Activated CD4-positive, alpha-beta T cell treated with anti-CD3 and anti-CD28 coated beads, Interleukin-2, amount 50 U/mL, for 24 hours (primary cell): ENCODE data around the gene DIS3.
"Not testable (repeated sequence)": the region's sequence is repeated elsewhere in the genome, so short reads cannot be mapped to it uniquely, and the experiment has no call there.

Experiments
- DNase-seq, 2 donors: peaks; one replicate each; pipeline ENCODE4 v3.0.0-alpha.2; 2020; ENCODE audit warnings: low read depth in 1 of 2, low spot score in 1 of 2

The DIS3 gene, protein sequence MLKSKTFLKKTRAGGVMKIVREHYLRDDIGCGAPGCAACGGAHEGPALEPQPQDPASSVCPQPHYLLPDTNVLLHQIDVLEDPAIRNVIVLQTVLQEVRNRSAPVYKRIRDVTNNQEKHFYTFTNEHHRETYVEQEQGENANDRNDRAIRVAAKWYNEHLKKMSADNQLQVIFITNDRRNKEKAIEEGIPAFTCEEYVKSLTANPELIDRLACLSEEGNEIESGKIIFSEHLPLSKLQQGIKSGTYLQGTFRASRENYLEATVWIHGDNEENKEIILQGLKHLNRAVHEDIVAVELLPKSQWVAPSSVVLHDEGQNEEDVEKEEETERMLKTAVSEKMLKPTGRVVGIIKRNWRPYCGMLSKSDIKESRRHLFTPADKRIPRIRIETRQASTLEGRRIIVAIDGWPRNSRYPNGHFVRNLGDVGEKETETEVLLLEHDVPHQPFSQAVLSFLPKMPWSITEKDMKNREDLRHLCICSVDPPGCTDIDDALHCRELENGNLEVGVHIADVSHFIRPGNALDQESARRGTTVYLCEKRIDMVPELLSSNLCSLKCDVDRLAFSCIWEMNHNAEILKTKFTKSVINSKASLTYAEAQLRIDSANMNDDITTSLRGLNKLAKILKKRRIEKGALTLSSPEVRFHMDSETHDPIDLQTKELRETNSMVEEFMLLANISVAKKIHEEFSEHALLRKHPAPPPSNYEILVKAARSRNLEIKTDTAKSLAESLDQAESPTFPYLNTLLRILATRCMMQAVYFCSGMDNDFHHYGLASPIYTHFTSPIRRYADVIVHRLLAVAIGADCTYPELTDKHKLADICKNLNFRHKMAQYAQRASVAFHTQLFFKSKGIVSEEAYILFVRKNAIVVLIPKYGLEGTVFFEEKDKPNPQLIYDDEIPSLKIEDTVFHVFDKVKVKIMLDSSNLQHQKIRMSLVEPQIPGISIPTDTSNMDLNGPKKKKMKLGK

DNA sequence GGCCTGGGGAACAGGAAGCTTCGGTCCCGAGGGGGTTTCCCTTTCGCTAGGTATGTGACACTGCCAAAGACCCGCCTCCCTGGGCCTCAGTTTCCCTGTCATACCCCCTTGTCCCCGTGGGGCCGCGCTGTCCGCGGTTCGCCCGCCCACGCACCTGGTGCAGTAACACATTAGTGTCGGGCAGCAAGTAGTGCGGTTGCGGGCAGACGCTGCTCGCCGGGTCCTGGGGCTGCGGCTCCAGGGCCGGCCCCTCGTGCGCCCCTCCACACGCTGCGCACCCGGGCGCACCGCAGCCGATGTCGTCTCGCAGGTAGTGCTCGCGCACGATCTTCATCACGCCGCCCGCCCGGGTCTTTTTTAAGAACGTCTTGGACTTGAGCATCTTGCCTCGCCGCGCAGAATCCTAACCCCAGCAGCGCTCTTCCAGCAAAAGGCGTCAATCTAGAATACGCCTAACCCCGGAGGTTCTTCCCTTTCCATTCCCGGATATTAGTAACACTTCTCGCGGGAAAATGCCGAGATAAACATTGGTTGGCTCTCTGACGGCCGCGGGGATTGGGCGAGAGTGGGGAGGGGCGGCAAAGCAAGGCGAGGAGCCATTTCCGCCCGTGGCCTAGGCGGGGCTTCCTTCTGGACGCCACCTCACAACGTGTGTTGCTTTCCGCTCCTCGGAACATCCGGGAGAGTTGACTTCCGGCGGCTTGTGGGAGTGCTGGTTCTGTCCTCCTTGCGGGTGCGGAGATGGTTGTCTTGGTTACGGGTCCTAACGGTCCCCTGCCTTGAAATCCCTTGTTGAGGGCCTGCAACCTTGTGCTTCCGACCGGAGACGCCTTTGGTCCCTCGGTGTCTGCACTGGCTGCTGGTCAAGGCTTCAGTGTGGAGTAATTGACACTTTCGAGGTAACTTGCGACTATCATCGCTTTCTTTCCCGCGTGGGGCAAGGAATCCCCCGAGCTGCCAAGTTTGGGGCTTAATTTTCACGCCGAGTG is at the start of gene DIS3, which contains the start of gene PIBF1:
DIS3 (minus strand) TSS at position 450 of the 989 bp plus-strand sequence; CDS start at position 382, 68 bp downstream.
PIBF1 (plus strand) TSS at position 683 of the 989 bp plus-strand sequence. CDS start 1,337 bp downstream, outside the sequence.
- peak; percentile 89 to 97 for DNase-seq

DNA sequence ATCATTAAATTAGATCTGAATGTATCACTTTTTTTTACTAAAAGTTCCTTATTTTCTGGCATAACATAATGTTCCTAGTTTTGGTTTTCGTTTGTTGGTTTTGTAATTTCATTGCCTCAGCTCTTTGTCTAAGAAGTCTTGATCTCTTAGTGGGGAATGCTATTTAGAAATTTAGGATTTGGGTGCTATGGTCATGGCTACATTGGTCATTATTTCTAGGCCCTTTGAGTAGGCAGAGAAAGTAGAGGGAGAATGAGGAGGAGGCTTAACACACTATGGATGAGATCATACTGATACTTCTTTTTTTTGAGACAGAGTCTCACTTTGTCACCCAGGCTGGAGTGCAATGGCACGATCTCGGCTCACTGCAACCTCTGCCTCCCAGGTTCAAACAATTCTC is 42.0 kb upstream of the DIS3 start:
- DNase-seq: no peak

DNA sequence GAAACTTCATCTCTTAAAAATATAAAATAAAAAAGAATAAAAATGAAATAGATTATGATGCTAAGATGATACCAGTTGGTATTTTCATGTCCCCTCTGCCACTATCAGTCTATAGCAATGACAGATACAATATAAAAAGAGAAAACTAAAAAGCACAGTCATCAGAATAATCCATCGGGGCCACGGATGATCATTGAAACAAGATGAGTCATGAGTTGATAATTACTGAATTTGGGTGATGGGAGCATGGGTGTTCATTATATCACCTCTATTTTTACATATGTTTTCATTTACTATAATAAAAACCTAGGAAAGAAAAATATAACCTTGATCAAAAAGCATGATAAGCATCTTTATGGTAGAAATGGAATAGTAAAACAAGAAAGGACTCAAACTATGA is 41.4 kb upstream of the DIS3 start:
- no peak for DNase-seq

DNA sequence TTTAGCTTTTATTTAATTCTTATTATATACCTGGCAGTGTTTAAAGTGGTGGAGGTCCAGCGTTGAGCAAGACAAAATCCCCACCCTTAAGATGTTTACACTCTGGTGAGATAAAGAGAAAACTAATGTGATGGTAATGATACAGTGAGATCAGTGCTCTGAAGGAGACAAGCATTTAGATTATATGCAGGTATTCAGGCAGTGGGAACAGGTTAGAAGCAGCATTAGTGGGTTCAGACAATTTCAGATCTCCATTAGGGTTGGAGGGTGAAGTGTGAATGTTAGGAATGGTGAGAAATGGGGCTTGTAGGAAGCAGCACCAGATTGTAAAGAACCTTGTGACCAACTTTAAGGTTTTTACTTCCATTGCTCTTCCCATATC is 39.2 kb upstream of the DIS3 start:
- no peak for DNase-seq

DNA sequence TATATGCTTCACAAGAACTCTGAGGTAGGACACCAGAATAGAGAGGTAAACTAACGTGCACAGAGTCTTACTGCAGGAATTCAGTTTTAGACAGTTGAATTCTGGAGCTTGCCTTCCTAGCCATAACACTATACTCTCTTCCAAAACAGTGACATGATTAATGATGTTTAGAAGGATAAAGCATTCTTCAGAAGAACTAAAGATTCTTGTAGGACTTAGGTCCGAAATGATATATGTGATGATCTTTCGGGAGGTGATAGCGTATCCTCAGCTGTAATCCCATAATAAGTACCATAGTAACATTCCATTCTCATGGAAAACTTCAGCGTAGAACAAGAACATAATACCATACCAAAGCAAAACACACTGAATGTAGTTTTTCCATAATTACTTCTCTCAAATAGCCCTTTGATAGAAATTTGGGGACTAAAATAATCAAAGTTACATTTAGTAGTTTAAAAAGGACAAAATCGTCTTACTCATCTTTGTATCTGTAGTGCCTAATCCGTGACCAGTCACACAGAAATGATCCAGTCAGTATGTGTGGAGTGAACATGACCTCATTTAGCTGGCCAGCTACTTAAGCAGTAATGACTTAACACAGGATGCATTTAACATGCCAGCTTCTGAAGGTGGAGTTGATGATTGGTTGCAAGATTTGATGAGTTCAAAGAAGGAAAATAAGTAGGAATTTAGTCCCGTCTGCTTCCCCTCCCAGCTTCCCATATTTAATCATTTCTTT is 38.6 kb upstream of the DIS3 start:
- DNase-seq: no peak

DNA sequence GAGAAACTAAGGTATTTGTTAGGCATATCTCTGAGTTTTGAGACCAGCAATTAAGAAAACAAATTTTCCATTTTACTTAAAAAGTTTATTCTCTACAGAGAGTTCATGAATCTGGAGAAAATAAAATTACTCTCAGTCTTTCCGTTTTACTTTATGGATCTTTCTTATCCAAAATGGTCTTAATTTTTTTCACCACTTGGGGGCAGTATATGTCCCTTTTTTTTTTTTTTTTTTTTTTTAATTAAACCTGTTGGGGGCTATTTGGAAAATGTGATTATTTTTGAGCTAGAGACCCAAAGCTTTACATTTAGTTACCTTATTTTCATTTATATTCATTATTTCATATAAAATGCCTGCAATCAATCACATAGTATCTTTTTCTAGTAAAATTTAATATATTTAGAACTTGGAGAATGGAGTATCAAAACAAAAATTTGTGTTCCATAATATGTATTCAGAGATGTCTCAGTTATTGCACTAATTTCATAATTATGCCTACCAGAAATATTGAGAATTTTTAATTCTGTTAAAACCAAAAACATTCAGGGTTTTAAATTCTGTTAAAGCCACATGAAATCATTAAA is 27.3 kb upstream of the DIS3 start:
- DNase-seq: no peak

DNA sequence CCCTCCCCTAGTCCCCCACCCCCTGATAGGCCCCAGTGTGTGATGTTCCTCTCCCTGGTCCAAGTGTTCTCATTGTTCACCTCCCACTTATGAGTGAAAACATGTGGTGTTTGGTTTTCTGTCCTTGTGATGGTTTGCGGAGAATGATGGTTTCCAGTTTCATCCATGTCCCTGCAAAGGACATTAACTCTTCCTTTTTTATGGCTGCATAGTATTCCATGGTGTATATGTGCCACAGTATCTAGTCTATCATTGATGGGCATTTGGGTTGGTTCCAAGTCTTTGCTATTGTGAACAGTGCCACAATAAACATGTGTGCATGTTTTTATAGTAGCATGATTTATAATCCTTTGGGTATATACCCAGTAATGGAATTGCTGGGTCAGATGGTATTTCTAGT is 24.8 kb upstream of the DIS3 start:
- DNase-seq: not testable (repeated sequence)

DNA sequence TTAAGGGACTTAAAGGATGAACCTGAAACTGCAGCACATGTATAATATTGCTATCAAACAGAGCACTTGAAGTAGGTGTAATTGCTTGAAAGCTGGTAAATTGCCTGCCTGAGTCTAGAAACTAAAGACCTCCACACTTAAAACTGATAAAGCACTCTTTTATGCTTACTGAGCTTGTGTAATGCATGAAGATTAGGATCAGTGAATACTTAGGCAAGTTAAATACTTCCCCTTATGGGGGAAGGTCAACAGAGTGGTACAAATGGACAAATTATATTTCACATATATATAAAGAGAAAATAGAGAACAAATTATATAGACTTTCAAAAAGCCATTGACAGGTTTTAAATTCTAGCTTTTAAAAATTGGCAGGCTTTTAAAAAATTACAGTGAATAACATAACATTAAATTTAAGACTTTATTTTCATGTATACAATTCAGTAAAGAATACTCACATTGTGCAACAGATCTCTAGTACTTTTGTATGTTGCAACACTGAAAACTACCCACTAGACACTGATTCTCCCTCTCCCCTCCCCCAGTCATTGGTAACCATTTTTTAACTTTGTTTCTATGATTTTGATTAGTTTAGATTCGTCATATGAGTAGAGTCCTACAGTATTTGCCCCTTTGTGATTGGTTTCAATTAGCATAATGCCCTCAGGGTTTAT is 24.1 kb upstream of the DIS3 start:
- DNase-seq: no peak

DNA sequence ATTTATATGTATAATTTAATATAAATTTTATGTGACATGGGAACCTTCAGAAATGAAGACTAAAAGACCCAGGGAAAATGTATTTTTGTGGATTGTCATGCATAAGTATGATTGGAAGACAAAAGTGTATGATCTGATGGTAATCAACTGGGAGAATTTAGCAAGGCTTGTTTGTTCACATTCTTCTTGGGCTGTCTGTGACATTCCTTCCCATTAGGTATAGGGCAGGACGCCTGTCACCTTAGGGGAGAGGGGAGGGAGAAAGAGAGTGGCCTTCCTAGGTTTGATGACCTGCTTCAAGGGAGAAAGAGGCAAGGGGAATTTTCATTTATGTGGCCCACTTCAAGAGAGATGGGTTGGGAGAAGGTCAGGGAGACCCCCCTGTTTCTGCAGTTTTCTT is 22.6 kb upstream of the DIS3 start:
- DNase-seq: no peak

DNA sequence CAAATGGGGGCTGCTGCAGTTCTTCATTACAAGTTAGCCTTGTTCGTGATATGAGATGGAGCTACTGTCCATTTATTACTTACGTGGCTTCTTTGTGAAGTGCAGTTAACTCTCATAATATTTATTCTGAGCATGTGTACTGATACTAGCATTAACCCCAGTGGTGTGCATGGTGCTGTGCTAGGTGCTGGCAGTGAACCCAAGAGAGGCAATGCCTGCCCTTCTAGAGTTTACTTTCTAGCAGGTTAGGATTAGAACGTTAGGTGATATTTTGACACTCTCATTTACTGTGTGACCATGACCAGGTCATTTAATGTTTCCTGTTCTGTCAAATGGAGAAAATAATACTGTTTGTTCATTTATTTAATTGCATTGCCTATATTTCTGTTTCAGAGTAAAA is 17.1 kb upstream of the DIS3 start:
- no peak for DNase-seq

DNA sequence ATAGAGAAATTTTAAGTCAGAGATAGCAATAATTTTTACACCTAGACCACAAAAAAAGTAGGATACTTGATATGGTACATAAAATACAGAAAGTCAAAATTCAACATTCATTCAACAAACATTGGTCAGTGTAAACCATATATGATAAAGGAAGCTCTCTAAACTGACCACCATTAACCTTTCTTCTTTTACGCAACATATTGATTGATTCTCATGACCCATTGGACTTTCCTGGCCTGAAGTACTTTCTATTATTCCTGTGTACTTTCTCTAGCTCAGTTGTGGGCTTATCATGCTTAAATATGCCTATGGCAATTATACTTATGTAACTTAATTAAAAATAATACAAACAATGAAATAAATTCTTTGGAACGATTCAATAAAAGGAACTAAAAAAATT is 10.9 kb upstream of the DIS3 start:
- DNase-seq: no peak

DNA sequence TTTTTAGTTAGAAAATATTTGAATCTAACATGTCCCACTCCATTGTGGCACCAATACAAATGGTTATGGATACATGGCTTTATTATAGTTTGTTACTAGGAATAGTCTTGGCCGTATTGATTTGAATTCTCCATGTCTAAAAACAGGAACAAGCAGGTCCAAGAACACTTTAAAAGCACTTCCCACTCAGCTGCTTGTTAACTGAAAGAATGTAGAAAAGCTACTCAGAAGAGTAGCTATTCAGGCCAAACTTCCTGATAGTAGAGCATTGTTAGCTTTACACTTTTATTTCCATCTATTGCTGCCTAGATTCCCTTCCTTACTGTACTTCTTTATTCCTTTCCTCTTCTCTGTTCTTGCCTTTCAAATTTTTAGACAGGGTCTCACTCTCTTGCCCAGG is 7.1 kb upstream of the DIS3 start:
- DNase-seq: no peak

DNA sequence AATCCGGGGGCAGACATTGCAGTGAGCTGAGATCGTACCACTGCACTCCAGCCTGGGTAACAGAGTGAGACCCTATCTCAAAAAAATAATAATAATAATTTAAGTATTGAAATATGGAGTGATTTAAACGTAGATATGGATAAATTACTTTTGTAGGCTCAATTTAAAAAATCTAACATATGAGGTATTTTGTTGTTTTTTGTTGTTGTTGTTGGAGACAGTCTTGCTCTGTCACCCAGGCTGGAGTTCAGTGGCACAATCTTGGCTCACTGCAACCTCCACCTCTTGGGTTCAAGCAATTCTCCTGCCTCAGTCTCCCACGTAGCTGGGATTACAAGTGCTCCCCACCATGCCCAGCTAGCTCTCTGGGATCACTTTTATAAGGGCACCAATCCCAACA is 3.0 kb upstream of the DIS3 start:
- DNase-seq: not testable (repeated sequence)

DNA sequence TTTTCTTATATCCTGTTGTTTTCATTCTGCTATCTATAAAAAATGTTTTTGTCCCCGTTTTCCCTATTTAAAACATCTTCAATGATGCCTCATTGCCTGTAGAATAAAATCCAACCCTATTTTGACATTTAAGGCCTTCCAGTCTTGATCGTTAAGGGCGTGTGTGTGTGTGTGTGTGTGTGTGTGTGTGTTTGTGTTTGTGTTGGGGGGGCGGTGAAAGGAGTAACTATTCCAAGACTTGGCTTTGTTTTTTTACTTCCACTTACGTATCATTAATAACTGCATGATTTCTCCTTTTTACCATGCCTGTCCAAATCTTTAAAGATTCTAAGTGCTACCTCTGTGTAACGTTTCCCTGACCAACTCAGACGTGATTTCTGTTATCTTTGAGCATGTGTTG is 1.0 kb upstream of the DIS3 start:
- DNase-seq: no peak

DNA sequence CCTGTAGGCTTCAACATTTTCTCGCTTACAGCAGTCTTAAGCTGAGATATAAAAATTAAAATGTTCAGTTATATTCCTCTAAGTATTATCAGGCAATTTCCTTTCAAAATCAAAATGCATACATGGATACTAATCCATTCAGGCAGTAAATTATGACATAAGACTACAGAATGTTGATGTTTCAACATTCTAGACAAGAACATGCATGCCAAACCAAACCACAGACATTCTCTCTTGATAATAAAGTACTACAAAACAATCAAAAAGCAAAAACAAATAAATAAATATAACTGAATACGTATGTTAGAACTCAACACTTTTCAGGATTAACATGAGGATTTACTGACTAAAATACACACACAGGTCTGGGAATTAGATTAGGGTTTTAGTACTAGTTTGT is 7.7 kb downstream of the DIS3 start:
- no peak for DNase-seq

DNA sequence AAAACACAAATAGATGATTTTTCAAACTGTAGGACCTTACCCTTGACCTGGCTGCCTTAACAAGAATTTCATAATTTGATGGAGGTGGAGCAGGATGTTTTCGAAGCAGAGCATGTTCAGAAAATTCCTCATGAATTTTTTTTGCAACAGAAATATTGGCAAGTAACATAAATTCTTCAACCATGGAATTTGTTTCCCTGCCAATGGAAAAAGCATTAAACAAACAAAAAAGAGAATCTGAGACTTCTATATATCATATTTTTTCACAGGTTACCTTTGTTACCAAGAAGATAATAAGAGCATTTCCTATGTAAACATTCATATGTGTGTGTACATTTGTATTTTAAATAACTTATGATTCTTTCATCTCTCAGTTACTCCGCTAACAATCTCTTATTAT is 18.3 kb downstream of the DIS3 start:
- no peak for DNase-seq

DNA sequence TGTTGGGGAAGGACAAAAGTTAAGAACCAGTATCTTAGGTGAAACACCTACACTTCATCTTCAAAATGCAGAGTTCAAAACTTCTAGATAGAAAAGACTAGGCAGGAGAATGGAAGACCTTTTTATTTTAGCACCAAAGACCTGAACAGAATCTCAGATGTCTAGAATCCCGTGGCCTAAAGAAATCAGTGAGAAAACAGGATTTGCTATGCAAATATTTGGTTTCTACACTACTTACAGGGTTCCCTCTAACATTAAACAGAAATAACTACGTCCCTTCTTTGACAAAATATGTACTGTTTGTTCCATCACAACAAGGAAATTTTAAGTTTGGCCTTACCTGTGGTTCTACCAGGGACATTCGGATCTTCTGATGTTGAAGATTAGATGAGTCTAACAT is 21.5 kb downstream of the DIS3 start:
- DNase-seq: no peak

DNA sequence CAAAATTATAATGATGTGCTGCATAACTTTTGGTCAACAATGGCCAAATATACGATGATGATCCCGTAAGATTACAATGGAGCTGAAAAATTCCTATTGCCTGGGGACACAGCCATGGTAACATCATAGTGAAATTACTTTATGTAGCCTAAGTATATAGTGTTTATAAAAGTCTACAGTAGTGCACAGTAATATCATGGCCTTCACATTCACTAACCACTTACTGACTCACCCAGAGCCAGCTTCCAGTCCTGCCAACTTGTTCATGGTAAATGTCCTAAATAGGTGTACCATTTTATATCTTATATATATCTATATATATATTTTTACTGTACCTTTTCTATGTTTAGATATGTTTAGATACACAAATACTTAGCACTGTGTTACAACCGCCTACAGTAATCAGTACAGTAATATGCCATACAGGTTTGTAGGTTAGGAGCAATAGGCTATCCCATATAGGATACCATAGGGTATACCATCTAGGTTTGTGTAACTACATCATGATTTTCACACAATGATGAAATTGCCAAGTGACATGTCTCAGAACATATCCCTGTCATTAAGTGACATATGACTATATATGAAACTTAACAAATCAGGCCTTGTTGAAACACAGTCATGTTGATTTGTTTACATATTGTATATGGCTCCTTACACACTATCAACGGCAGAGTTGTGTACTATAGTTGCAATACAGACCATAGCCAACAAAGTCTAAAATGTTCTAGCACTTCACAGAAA is 23.7 kb downstream of the DIS3 start:
- DNase-seq: no peak

DNA sequence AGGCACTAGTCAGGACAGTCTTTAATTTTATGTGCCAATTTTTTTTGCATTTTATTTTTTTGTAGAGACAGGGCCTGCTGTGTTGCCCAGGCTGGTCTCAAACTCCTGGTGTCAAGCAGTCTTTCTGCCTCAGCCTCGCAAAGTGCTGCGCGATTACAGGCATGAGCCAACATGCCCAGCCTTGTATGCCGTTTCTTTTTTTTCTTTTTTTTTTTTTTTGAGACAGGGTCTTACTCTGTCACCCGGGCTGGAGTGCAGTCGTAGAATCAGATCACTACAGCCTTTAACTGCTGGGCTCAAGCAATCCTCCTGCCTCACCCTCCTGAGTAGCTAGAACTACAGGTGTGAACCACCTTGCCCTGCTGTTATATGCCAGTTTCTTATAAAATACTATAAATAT is 27.6 kb downstream of the DIS3 start:
- no peak for DNase-seq
